HUES64 (cell line): ENCODE data around the gene COMMD6.

Source experiments
- H3K27ac ChIP-seq: 2 replicates; pipeline ENCODE4 v1.7.0; 2013; ENCODE audit warnings: low read depth, low read length, inconsistent platforms
- H3K27me3 ChIP-seq: 2 replicates; pipeline ENCODE4 v1.6.1; 2013; ENCODE audit warnings: mild to moderate bottlenecking, low read length; ENCODE audit not compliant: insufficient read depth
- H3K36me3 ChIP-seq: 2 replicates; pipeline ENCODE4 v1.6.1; 2013; ENCODE audit warnings: mild to moderate bottlenecking, low read length; ENCODE audit not compliant: insufficient read depth
- H3K4me1 ChIP-seq: 2 replicates; pipeline ENCODE4 v1.6.1; 2013; ENCODE audit warnings: mild to moderate bottlenecking, low read length, moderate library complexity; ENCODE audit not compliant: insufficient read depth
- H3K4me3 ChIP-seq: 2 replicates; pipeline ENCODE4 v1.5.1; 2013; ENCODE audit warnings: mild to moderate bottlenecking, low read length, moderate library complexity
- H3K9ac ChIP-seq: 2 replicates; pipeline ENCODE4 v1.6.1; 2013; ENCODE audit warnings: mild to moderate bottlenecking, low read depth, low read length
- H3K9me3 ChIP-seq: 2 replicates; pipeline ENCODE4 v1.6.1; 2013; ENCODE audit warnings: low read depth, low read length; ENCODE audit not compliant: insufficient read depth
- whole genome bisulfite sequencing: fragments of 150-250, 120-280 bp; methylation state at CpG from one replicate; pipeline ENCODE4 v1.1.7; 2013; ENCODE audit warnings: missing lambda C conversion rate; 5-methylcytosine and 5-hydroxymethylcytosine counted together

The COMMD6 gene

GRCh38 chr13:75495938-75496337, 41.7 kb downstream of the COMMD6 start:
- Histone ChIP-seq H3K4me1 (no peaks in the 10 kb centered on the region), H3K9me3 (no peaks in the 10 kb centered on the region), H3K9ac (no peak overlapping the region), H3K36me3 (no peaks in the 10 kb centered on the region), H3K27me3 (no peaks in the 10 kb centered on the region), H3K4me3 (no peak overlapping the region), H3K27ac (no peak overlapping the region)
- 99% methylated on average over 5 of the region's 5 CpGs for WGBS

GRCh38 chr13:75494491-75494890, 43.1 kb downstream of the COMMD6 start:
- no peaks in the 10 kb centered on the region for H3K9me3 ChIP-seq
- H3K4me3 ChIP-seq = no peak overlapping the region
- WGBS = 87% methylated on average over 1 of the region's 1 CpG
- H3K4me1 ChIP-seq = no peaks in the 10 kb centered on the region
- no peak overlapping the region for H3K9ac ChIP-seq
- no peaks in the 10 kb centered on the region for H3K27me3 ChIP-seq
- H3K36me3 ChIP-seq = no peaks in the 10 kb centered on the region
- H3K27ac ChIP-seq = no peak overlapping the region

- no peaks in the 10 kb centered on the region for H3K36me3 ChIP-seq
- no peaks in the 10 kb centered on the region for H3K9me3 ChIP-seq
- no peaks in the 10 kb centered on the region for H3K4me1 ChIP-seq
- no peaks in the 10 kb centered on the region for H3K27me3 ChIP-seq
- no peak overlapping the region for H3K9ac ChIP-seq
- H3K27ac ChIP-seq = no peak overlapping the region
- H3K4me3 ChIP-seq = no peak overlapping the region
These were observed 44.5 kb downstream of the COMMD6 start for GRCh38 chr13:75493156-75493555.

- H3K9me3 ChIP-seq = no peaks in the 10 kb centered on the region
- H3K4me3 ChIP-seq = no peak overlapping the region
- no peak overlapping the region for H3K27ac ChIP-seq
- H3K9ac ChIP-seq = no peak overlapping the region
- whole genome bisulfite sequencing = 93% methylated on average over 5 of the region's 5 CpGs
- no peaks in the 10 kb centered on the region for H3K4me1 ChIP-seq
- no peaks in the 10 kb centered on the region for H3K36me3 ChIP-seq
- H3K27me3 ChIP-seq = no peaks in the 10 kb centered on the region
These were observed 45.3 kb downstream of the COMMD6 start for GRCh38 chr13:75492389-75492788.

- no peak overlapping the region for H3K4me3 ChIP-seq
- 100% methylated on average over 1 of the region's 2 CpGs for WGBS
- no peaks in the 10 kb centered on the region for H3K9me3 ChIP-seq
- H3K4me1 ChIP-seq = peaks cover 1% of the 10 kb centered on the region; the same call in 1 of the 2 replicates
- H3K27ac ChIP-seq = no peak overlapping the region
- H3K36me3 ChIP-seq = no peaks in the 10 kb centered on the region
- H3K27me3 ChIP-seq = no peaks in the 10 kb centered on the region
- no peak overlapping the region for H3K9ac ChIP-seq
These were observed 46.3 kb downstream of the COMMD6 start for GRCh38 chr13:75491376-75491775.

- H3K4me1 ChIP-seq = peaks cover 13% of the 10 kb centered on the region
- no peak overlapping the region for H3K27ac ChIP-seq
- no peaks in the 10 kb centered on the region for H3K36me3 ChIP-seq
- H3K9me3 ChIP-seq = no peaks in the 10 kb centered on the region
- H3K4me3 ChIP-seq = no peak overlapping the region
- no peak overlapping the region for H3K9ac ChIP-seq
- WGBS = 93% methylated on average over 8 of the region's 10 CpGs
- no peaks in the 10 kb centered on the region for H3K27me3 ChIP-seq
These were observed 48.0 kb downstream of the COMMD6 start for GRCh38 chr13:75489502-75490263.

- peak overlapping the region; percentile 19; the same call in 1 of the 2 replicates for H3K9ac ChIP-seq
- 71% methylated on average over 5 of the region's 5 CpGs for WGBS
These were observed 51.2 kb downstream of the COMMD6 start for GRCh38 chr13:75486146-75487062.

GRCh38 chr13:75485286-75486062, 52.2 kb downstream of the COMMD6 start:
- Histone ChIP-seq H3K27me3 (peaks cover 8% of the 10 kb centered on the region), H3K9me3 (no peaks in the 10 kb centered on the region), H3K9ac (peak overlapping the region; percentile 19; the same call in 1 of the 2 replicates), H3K4me3 (no peak overlapping the region), H3K36me3 (no peaks in the 10 kb centered on the region), H3K27ac (no peak overlapping the region), H3K4me1 (peaks cover 19% of the 10 kb centered on the region)
- WGBS = 83% methylated on average over 1 of the region's 1 CpG

More at GRCh38 chr13:75486146-75487062, 51.2 kb downstream of the COMMD6 start:
- Histone ChIP-seq H3K27me3 (peaks cover under 1% of the 10 kb centered on the region; the same call in 1 of the 2 replicates), H3K9me3 (no peaks in the 10 kb centered on the region), H3K4me3 (no peak overlapping the region), H3K36me3 (no peaks in the 10 kb centered on the region), H3K27ac (no peak overlapping the region), H3K4me1 (peaks cover 19% of the 10 kb centered on the region)

GRCh38 chr13:75482820-75483079, 54.9 kb downstream of the COMMD6 start:
- peak overlapping the region; percentile 9; the same call in 1 of the 2 replicates for H3K27ac ChIP-seq
- H3K9me3 ChIP-seq = no peaks in the 10 kb centered on the region
- peaks cover 23% of the 10 kb centered on the region for H3K4me1 ChIP-seq
- H3K9ac ChIP-seq = peak overlapping the region; percentile 81; the same call in 1 of the 2 replicates
- H3K27me3 ChIP-seq = peaks cover 20% of the 10 kb centered on the region
- H3K36me3 ChIP-seq = no peaks in the 10 kb centered on the region; the same call in 1 of the 2 replicates
- H3K4me3 ChIP-seq = peak overlapping the region; percentile 82
- WGBS = 0% methylated on average over 1 of the region's 1 CpG

- peaks cover 20% of the 10 kb centered on the region for H3K27me3 ChIP-seq
- WGBS = under 1% methylated on average over 58 of the region's 58 CpGs
- peak within 1 kb of the TSS; percentile 9; the same call in 1 of the 2 replicates for H3K27ac ChIP-seq
- no peaks in the 10 kb centered on the region for H3K9me3 ChIP-seq
- H3K36me3 ChIP-seq = no peaks in the 10 kb centered on the region; the same call in 1 of the 2 replicates
- peak within 1 kb of the TSS; percentile 82 for H3K4me3 ChIP-seq
- peaks cover 28% of the 10 kb centered on the region for H3K4me1 ChIP-seq
- H3K9ac ChIP-seq = peak within 1 kb of the TSS; percentile 81
These were observed 55.4 kb downstream of the COMMD6 start, which contains the start of gene TBC1D4 for GRCh38 chr13:75482070-75482819. TBC1D4 (minus strand) TSS chr13:75482169; CDS start chr13:75481767, 402 bp downstream.
